Measurements from ENCODE around the gene SOST.

- TF ChIP-seq POLR2A (IDR thresholded peaks at IDR 0.05; ENCODE audit: low read length) (no peak), CTCF (IDR thresholded peaks at IDR 0.05) (no peak), MAX (IDR thresholded peaks at IDR 0.05) (no peak), EP300 (IDR thresholded peaks at IDR 0.05) (no peak), MAFK (IDR thresholded peaks at IDR 0.05; ENCODE audit: partially characterized antibody) (no peak), RNF2 (IDR thresholded peaks at IDR 0.05; ENCODE audit: borderline replicate concordance, low read depth) (no peak)
Observed at GRCh38 chr17:43784628-43785101, 26.1 kb upstream of the SOST start.
